MCF 10A (cell line): ENCODE results near the gene PHACTR3. TPM values are rescaled to one million over a fixed set of nuclear protein-coding genes. Genes with fewer than 3 reads are reported as not detected.

Source experiments
- BruUV-seq: library from RNA; stranded (reverse); fragments of 400-500 nt; replicated peaks from 2 replicates; lab custom pipeline; 2021; lab: Mats Ljungman, UMichigan
- CTCF ChIA-PET: fragments of 300-600 bp; sonication (Branson Sonifier 250); formaldehyde crosslinking; extraction: SDS; loops from one replicate; lab custom pipeline; 2021; ENCODE audit warnings: antibody characterized with exemption, inconsistent platforms; lab: Yijun Ruan, JAX
- POLR2A ChIA-PET: fragments of 300-600, 350-650 bp; sonication (Branson Sonifier 250); formaldehyde crosslinking; extraction: SDS; loops from one replicate; lab custom pipeline; 2020; ENCODE audit warnings: antibody characterized with exemption, inconsistent platforms; lab: Yijun Ruan, JAX
- DNase-seq: peaks from one replicate; pipeline ENCODE4 v3.0.0-alpha.2; 2018; ENCODE audit not compliant: unreplicated experiment
- H3K27ac Mint-ChIP-seq: one replicate; pipeline ENCODE4 v1.8.0; 2022; ENCODE audit warnings: mild to moderate bottlenecking, low read depth, mixed read lengths; ENCODE audit not compliant: unreplicated experiment
- H3K27me3 Mint-ChIP-seq: one replicate; pipeline ENCODE4 v1.8.0; 2022; ENCODE audit warnings: mixed read lengths; ENCODE audit not compliant: insufficient read depth, unreplicated experiment
- H3K36me3 Mint-ChIP-seq: one replicate; pipeline ENCODE4 v1.8.0; 2022; ENCODE audit warnings: mild to moderate bottlenecking, moderate library complexity, mixed read lengths; ENCODE audit not compliant: insufficient read depth, unreplicated experiment
- H3K4me1 Mint-ChIP-seq: one replicate; pipeline ENCODE4 v1.8.0; 2022; ENCODE audit warnings: mixed read lengths; ENCODE audit not compliant: insufficient read depth, unreplicated experiment
- H3K4me3 Mint-ChIP-seq: one replicate; pipeline ENCODE4 v1.8.0; 2022; ENCODE audit warnings: mild to moderate bottlenecking, moderate library complexity, mixed read lengths; ENCODE audit not compliant: unreplicated experiment
- H3K9me3 Mint-ChIP-seq: one replicate; pipeline ENCODE4 v1.8.0; 2022; ENCODE audit warnings: mixed read lengths; ENCODE audit not compliant: unreplicated experiment
- CTCF ChIP-seq: fragments of 200-600 bp; IDR thresholded peaks from one replicate; pipeline ENCODE4 v1.8.0; 2022; ENCODE audit warnings: antibody characterized with exemption, mild to moderate bottlenecking; ENCODE audit not compliant: unreplicated experiment
- intact Hi-C: fragments of 100-400 bp; cut with micrococcal nuclease; formaldehyde crosslinking; loops from 2 replicates; pipeline ENCODE4 v1.14.1; 2022
- total RNA-seq: library from RNA; stranded (reverse); gene quantifications from 2 replicates; pipeline ENCODE4 v1.2.3, GENCODE V29; 2022

PHACTR3 gene
- total RNA-seq, 1 experiment from 2014 or later = 22.8 TPM

GRCh38 chr20:59775687-59776055 is 171.3 kb downstream of the PHACTR3 start:
- no TSS peak for BruUV-seq
- H3K4me1 Mint-ChIP-seq = no peaks in the 10 kb centered on the region
- H3K9me3 Mint-ChIP-seq = no peaks in the 10 kb centered on the region
- intact Hi-C loops = no loop called here
- no peak for TF ChIP-seq CTCF
- CTCF ChIA-PET = interaction anchor here (11.5 to 11.6 kb wide), 2 partner anchors 9 to 74 kb away, joined by 124 to 159 read pairs; no protein-coding TSS in a partner anchor
- POLR2A ChIA-PET = interaction anchor here (1.1 kb wide), 1 partner anchor 64 kb away, joined by 3 read pairs; no protein-coding TSS in a partner anchor
- H3K36me3 Mint-ChIP-seq = no peaks in the 10 kb centered on the region
- no peak overlapping the region for H3K27ac Mint-ChIP-seq
- H3K27me3 Mint-ChIP-seq = peaks cover 37% of the 10 kb centered on the region
- DNase-seq = no peak
- H3K4me3 Mint-ChIP-seq = no peak overlapping the region

- CTCF ChIA-PET = interaction anchor here (2.9 to 11.6 kb wide), 3 partner anchors 8 to 74 kb away, joined by 22 to 159 read pairs (median 124); no protein-coding TSS in a partner anchor
- no peak for TF ChIP-seq CTCF
- H3K36me3 Mint-ChIP-seq = no peaks in the 10 kb centered on the region
- no peaks in the 10 kb centered on the region for H3K4me1 Mint-ChIP-seq
- H3K27me3 Mint-ChIP-seq = peaks cover 37% of the 10 kb centered on the region
- no peak for DNase-seq
- H3K4me3 Mint-ChIP-seq = no peak overlapping the region
- intact Hi-C loops = no loop called here
- no TSS peak for BruUV-seq
- H3K27ac Mint-ChIP-seq = no peak overlapping the region
- POLR2A ChIA-PET = interaction anchor here (1.1 kb wide), 1 partner anchor 64 kb away, joined by 3 read pairs; no protein-coding TSS in a partner anchor
- H3K9me3 Mint-ChIP-seq = no peaks in the 10 kb centered on the region
Observed at GRCh38 chr20:59776059-59776603, 171.8 kb downstream of the PHACTR3 start.

GRCh38 chr20:59776626-59777330 is 172.4 kb downstream of the PHACTR3 start:
- no peaks in the 10 kb centered on the region for H3K9me3 Mint-ChIP-seq

More at GRCh38 chr20:59776626-59777330, 172.4 kb downstream of the PHACTR3 start:
- no peak for DNase-seq
- H3K27me3 Mint-ChIP-seq = peaks cover 36% of the 10 kb centered on the region
- H3K4me3 Mint-ChIP-seq = no peak overlapping the region
- POLR2A ChIA-PET = no interaction called here
- no peaks in the 10 kb centered on the region for H3K4me1 Mint-ChIP-seq
- intact Hi-C loops = no loop called here
- BruUV-seq = no TSS peak
- H3K27ac Mint-ChIP-seq = no peak overlapping the region
- TF ChIP-seq CTCF = no peak
- CTCF ChIA-PET = interaction anchor here (0.6 to 2.9 kb wide), 6 partner anchors 64 to 206 kb away, joined by 3 to 22 read pairs (median 3); no protein-coding TSS in a partner anchor
- no peaks in the 10 kb centered on the region for H3K36me3 Mint-ChIP-seq
